Measurements from ENCODE around the gene TLE5.

Gene TLE5, protein sequence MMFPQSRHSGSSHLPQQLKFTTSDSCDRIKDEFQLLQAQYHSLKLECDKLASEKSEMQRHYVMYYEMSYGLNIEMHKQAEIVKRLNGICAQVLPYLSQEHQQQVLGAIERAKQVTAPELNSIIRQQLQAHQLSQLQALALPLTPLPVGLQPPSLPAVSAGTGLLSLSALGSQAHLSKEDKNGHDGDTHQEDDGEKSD

DNA sequence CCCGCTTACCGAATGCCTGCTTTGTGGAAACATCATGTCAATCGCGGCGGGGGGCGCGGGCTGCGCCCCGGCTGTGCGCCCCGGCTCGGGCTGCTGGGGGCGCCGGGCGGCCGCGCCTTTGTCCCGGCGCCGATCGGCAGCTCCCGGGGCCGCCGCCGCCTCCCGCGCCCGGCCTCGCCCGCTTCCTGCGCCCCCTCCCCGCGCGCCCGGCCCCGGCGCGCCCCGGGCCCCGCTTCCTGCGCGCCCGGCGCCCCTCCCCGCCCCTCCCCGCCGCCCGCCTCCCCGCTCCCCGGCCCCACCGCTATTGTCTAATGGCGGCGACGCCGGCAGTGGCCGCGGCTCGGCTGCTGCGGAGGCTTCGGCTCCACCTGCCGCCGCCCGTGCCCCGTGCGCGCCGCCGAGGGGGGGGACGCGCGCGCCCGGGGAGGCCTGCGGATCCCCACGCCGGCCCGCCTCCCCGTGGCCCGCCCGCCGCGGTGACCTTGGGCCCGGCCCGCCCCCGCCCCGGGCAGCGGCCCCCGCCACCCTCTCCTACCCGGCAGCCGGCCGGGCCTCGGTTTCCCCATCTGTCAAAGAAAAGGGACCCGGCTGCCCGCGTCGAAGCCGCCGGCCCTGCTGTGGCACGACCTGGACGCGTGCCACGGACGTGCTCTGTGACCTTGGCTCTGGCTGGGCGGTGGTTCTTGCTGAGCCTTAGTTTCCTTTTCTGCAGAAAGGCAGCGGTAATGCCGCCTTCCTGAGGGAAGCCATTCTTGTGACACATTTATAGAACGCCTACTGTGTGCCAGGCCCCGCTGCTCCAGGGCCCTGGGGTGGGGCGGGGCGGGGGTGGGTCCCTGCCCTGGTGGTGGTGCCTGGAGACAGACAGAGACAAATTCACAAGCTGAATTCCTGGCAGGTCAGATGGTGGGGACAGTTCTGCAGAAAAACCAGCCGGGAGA lies at the start of gene TLE5:
Gene TLE5, minus strand, starts transcription at position 331 of the 941 bp plus-strand sequence. Its CDS starts 295 bp downstream, at position 36.
- no peak for DNase-seq
- peaks cover 28% of the 10 kb centered on the region for H3K36me3 ChIP-seq (replicated peaks)
- H3K4me3 ChIP-seq (ENCODE audit: low read depth, low read length), result peak within 1 kb of the TSS; percentile 77
- TF ChIP-seq CTCF (IDR thresholded peaks at IDR 0.05; ENCODE audit: low read depth, low read length, missing control alignments), result no peak
- in situ Hi-C loops (cut with HindIII; ENCODE audit: low pct_ligation_motif_present, low sequenced_read_pairs), result no loop called here
- no peaks in the 10 kb centered on the region for H3K27me3 ChIP-seq (replicated peaks)
- peak within 1 kb of the TSS; percentile 3 for H3K27ac ChIP-seq

GRCh38 chr19:3111586-3112247 lies 49.4 kb upstream of the TLE5 start:
- no peaks in the 10 kb centered on the region for H3K36me3 ChIP-seq (replicated peaks)
- TF ChIP-seq CTCF (IDR thresholded peaks at IDR 0.05; ENCODE audit: low read depth, low read length, missing control alignments), result no peak
- no peak overlapping the region for H3K4me3 ChIP-seq (ENCODE audit: low read depth, low read length)
- no peaks in the 10 kb centered on the region for H3K27me3 ChIP-seq (replicated peaks)
- DNase-seq, result no peak
- no peak overlapping the region for H3K27ac ChIP-seq
- in situ Hi-C loops (cut with HindIII; ENCODE audit: low pct_ligation_motif_present, low sequenced_read_pairs), result no loop called here

- DNase-seq, result no peak
- in situ Hi-C loops (cut with HindIII; ENCODE audit: low pct_ligation_motif_present, low sequenced_read_pairs), result no loop called here
These were observed 48.0 kb upstream of the TLE5 start for GRCh38 chr19:3110126-3110825.

DNA sequence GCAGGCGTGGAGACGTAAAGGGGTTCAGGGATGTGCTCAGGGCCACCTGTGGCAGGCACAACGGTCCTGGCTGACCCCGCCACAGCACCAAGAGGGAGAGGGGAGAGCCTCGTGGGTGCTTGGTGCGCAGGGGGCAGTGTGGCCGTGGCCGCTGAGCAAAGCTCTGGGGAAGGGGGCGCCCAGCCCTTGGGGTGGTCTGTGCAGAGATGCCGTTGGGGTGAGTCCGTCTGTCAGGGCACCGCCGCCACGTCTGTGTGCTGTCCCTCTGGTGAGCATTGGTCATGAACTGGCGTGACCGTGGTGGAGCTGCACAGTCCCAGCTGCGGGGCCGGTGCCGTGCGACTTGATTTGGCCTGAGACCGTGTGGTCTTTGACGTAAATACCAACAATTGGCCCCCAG lies 47.2 kb upstream of the TLE5 start:
- no peak overlapping the region for H3K4me3 ChIP-seq (ENCODE audit: low read depth, low read length)
- no peaks in the 10 kb centered on the region for H3K36me3 ChIP-seq (replicated peaks)
- in situ Hi-C loops (cut with HindIII; ENCODE audit: low pct_ligation_motif_present, low sequenced_read_pairs), result no loop called here
- DNase-seq, result no peak
- no peaks in the 10 kb centered on the region for H3K27me3 ChIP-seq (replicated peaks)
- TF ChIP-seq CTCF (IDR thresholded peaks at IDR 0.05; ENCODE audit: low read depth, low read length, missing control alignments), result no peak
- no peak overlapping the region for H3K27ac ChIP-seq

More at GRCh38 chr19:3110126-3110825, 48.0 kb upstream of the TLE5 start:
- H3K36me3 ChIP-seq (replicated peaks), result no peaks in the 10 kb centered on the region
- H3K4me3 ChIP-seq (ENCODE audit: low read depth, low read length), result no peak overlapping the region
- no peak for TF ChIP-seq CTCF (IDR thresholded peaks at IDR 0.05; ENCODE audit: low read depth, low read length, missing control alignments)
- no peak overlapping the region for H3K27ac ChIP-seq
- H3K27me3 ChIP-seq (replicated peaks), result no peaks in the 10 kb centered on the region

DNA sequence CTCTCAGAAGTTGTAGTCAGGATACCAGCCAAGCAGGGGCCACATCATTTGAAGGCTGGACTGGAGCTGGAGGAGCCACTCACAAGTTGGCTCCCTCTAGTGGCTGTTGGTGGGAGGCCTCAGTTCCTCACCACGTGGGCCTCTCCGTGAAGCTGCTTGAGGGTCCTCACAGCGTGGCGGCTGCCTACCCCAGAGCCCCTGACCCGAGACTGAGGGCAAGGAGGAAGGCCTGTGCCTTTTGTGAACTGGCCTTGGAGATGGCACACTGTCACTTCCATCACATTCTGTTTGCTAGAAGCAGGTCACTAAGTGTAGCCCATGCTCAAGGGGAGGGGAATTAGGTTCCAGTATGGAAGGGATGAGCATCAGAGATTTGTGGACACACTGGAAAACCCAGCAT lies 46.5 kb upstream of the TLE5 start:
- DNase-seq, result peak; percentile 55
- Histone ChIP-seq H3K36me3 (replicated peaks) (no peaks in the 10 kb centered on the region), H3K27ac (no peak overlapping the region), H3K27me3 (replicated peaks) (no peaks in the 10 kb centered on the region), H3K4me3 (ENCODE audit: low read depth, low read length) (no peak overlapping the region)
- in situ Hi-C loops (cut with HindIII; ENCODE audit: low pct_ligation_motif_present, low sequenced_read_pairs), result no loop called here
- TF ChIP-seq CTCF (IDR thresholded peaks at IDR 0.05; ENCODE audit: low read depth, low read length, missing control alignments), result peak; percentile 94

Measured in brain microvascular endothelial cell (primary cell).